Left lobe of liver (tissue), 2 donors: ENCODE data around the gene ZNF536. TPM values are rescaled to one million over a fixed set of nuclear protein-coding genes. Genes with fewer than 3 reads are reported as not detected.

Experiments used
- ATAC-seq: fragments of 200-7000 bp; cut with Tn5 transposase; one replicate; pipeline ENCODE4 v1.9.1; 2020; ENCODE audit warnings: mild to moderate bottlenecking, moderate library complexity
- DNase-seq: peaks from one replicate; pipeline ENCODE4 v3.0.0-alpha.2; 2020; ENCODE audit warnings: low spot score
- total RNA-seq: library from RNA; stranded (reverse); gene quantifications from one replicate; pipeline ENCODE4 v1.2.1, GENCODE V29; 2021
- donor health status: DM: no; HTN: no; CAD: no; lungs with moderate emphysema.
- donor health status: DM: no; HTN: yes; CAD: no.

The ZNF536 gene
- total RNA-seq, 1 donor from 2014 or later: not detected

DNA sequence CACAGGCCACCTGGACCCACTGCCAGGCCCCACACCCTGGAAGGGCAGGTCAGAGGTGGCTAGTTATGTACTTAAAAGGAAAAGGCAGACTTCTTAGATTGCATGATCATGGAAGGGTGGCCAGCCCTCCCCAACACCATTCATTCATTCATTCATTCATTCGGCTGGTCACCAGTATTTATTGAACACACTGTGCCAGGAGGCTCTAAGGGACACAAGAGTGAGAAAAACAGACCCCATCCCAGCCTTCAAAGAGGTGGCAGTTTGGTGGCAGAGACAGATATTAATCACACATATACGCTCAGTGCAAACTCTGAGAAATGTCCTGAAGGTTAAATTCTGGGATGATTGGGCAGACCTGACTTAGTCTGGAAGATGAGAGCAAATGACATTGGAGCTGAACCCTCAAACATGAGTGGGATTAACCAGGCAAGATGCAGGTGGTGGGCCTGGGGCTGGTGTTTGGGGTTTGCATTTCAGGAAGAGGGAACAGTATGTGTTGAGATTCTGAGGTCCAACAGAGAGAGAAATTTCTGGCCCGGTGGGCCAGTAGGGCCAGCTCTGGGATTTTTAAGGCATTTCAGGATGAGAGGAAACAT is 147.5 kb downstream of the ZNF536 start:
- DNase-seq (peak; percentile 12), ATAC-seq (no peak)

DNA sequence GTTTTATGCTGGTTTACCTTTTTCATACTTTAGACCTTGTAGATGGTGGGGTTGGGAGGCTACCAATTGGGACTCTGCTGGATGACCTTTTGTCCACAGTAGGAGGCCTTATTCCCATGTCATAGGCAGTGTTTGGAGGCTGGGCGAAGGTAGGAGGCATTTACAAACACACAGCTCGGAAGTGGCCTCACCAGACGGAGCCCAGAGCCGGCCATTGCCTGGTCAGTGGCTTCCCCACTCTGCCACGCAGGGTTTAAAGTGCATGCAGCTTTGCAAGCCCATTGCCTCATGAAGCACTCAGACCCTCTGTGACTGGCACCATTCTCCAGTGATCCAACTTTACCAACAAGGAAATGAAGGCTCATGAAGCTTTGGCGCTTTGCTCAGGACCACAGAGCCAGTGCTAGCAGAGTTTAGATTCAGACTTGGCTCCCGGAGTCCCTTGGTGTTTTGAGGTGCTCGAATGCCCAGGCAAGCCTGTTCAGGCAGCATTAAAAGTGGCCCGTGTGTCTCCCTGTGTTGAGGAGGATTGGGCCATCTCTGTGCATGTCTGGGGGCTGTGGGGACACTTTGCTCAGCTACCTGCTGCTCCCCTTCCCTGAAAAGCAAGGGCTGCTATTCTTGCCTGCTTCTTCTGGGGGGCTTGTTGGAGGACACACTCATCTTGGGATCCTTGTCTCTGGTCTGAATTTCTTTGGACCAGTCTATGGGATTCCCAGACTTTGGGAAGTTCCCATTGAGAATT is 148.7 kb downstream of the ZNF536 start:
- peak; percentile 31 for DNase-seq
- no peak for ATAC-seq

GRCh38 chr19:30521937-30522336 is 149.8 kb downstream of the ZNF536 start:
- no peak for ATAC-seq
- DNase-seq: peak; percentile 27

DNA sequence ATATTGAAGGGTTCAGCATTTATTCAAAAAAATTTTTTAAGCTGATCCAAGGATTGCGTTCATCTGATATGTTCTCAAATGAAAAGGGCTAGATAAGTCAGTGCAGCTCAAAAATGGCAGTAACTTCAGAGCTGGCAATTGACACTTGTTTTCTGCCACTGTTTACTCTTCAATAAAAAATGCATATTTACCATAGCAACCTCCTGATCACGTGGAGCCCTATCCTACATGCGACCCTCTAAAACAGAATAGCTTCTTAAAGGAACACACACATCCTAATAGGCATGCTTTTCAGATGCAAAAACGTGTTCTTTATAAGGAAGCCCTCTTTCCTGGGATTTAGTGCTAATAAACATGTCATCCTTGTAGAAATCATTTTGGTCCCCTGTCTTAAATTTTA is 150.2 kb downstream of the ZNF536 start:
- DNase-seq (no peak), ATAC-seq (no peak)

DNA sequence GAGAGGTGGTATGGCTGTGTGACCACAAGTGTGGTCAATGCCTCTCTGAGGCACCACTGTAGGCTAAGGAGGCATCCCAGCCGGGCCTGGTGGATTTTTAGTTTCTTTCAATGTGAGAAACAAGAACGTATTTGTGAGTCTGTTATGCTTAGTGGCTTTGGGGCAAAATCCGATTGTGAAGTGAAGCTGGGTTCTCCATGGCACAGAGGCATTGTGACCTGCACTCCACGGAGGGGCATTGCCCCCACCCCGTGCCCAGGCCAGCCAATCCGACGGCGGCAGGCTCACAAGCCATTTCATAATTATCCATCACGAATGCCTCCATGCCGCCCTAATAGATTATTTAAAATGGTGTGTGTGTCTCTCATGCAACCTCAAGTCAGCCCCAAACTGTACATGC is 151.6 kb downstream of the ZNF536 start:
- ATAC-seq: no peak
- DNase-seq: peak; percentile 16

- ATAC-seq: no peak
- no peak for DNase-seq
Measured at GRCh38 chr19:30525383-30525782, 153.2 kb downstream of the ZNF536 start.

- peak; percentile 0 for DNase-seq
- no peak for ATAC-seq
Measured at GRCh38 chr19:30528919-30529318, 156.7 kb downstream of the ZNF536 start.

DNA sequence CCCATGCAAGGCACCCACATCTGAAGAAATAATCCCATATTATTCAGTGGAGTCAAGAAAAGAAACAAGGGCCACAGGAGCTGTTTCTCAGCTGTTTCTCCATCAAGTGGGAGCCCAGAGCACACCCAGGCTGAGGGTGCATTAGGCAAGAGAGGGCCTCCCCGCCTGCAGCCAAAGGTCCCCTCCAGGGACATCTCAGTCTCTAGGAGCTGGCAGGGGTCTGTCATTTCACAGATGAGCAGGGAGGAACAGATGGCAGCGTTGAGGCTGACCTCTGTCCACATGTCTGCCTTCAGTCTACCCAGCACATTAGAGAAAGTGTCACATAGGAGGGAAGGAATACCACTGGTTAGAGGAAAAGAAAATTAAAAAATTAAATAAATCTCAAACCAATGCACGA is 157.7 kb downstream of the ZNF536 start:
- peak; percentile 14 for DNase-seq
- no peak for ATAC-seq

- no peak for ATAC-seq
- DNase-seq: no peak
Measured at GRCh38 chr19:30530751-30531150, 158.6 kb downstream of the ZNF536 start.

DNA sequence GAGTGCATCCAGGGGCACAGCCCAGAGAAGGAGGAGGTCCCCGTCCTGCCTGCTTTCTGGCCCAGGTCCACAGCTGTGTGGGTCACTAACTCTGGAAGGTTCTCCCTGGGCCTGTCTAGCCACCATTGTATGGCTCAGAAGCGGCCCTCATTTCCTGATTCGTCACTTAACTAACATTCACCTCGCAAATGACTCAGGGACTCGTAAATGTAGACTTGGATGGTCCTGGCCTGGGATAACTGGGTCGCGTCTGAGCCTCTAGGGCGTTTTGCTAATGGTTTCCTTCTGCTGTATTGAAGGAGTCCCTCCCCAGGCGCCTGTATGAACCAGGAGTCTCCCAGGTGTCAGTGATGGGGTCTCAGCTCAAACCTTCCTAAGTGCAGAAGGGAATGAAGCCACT is 162.8 kb downstream of the ZNF536 start:
- ATAC-seq (no peak), DNase-seq (no peak)

- DNase-seq (no peak), ATAC-seq (no peak)
Measured at GRCh38 chr19:30536975-30537374, 164.8 kb downstream of the ZNF536 start.

- ATAC-seq (no peak), DNase-seq (no peak)
Measured at GRCh38 chr19:30539315-30539714, 167.1 kb downstream of the ZNF536 start.

DNA sequence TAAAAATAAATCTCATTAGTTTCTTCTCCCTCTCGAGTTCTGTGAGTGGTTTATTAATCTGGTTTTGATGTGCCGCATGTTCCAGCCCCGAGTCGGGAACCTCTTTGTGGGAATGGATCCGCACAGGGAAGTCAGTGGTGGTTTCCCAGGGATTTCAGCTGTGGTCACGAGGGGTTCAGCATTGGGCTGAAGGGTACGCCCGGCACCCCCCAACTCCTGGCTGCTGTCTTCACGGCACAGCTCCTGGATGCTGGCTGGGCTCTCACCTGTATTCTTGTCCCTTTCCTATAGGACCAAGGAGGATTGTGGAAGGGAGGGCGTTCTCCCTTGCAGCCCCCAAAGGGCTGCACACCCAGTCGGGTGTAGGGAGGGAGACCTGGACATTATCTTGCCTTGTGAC is 167.8 kb downstream of the ZNF536 start:
- ATAC-seq (no peak), DNase-seq (no peak)

DNA sequence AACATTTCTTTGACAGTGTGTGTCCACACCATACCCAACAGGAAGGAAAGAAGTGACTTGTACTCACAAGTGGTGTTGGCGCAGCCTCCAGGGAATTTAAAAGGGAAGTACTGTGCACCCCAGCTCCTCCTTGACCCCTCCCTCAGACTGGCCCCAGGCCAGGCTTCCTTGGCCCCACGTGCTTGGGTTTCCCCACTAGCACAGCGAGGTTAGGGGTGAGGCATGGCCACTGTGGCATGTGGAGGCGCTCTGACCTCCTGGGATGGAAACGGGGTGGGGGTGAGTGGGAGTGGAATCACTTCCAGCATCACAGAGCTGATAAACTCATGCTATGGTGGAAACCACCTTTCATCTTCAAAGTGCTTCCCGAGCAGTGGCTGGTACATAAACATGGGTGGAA is 168.6 kb downstream of the ZNF536 start:
- no peak for DNase-seq
- ATAC-seq: no peak

- no peak for DNase-seq
- ATAC-seq: no peak
Measured at GRCh38 chr19:30541575-30541974, 169.4 kb downstream of the ZNF536 start.

GRCh38 chr19:30543243-30543945 is 171.2 kb downstream of the ZNF536 start:
- DNase-seq: no peak
- no peak for ATAC-seq

- ATAC-seq (no peak), DNase-seq (no peak)
Measured at GRCh38 chr19:30545752-30546151, 173.6 kb downstream of the ZNF536 start.

- ATAC-seq: no peak
- DNase-seq: no peak
Measured at GRCh38 chr19:30546332-30546731, 174.1 kb downstream of the ZNF536 start.

DNA sequence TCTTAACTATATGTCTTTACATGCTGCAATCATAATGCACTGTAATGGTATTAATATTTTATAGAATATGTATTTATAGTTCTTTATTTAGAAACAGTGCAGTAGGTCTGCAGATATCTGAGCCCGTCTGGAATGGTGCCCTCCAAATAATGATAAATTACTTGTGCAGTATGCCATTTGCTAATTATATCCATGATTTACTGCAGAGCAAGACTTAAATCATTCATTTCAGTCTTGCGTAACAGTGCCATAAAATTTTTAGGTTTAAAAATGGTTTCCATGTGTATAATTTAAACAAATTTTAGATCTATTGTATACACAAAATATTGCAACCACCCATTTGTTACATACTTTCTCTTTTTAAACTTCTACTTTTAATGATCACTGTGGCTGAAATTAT is 175.1 kb downstream of the ZNF536 start:
- DNase-seq (no peak), ATAC-seq (no peak)

- no peak for ATAC-seq
- no peak for DNase-seq
Measured at GRCh38 chr19:30549151-30549550, 177.0 kb downstream of the ZNF536 start.

GRCh38 chr19:30551271-30551670 is 179.1 kb downstream of the ZNF536 start:
- no peak for ATAC-seq
- DNase-seq: no peak

- ATAC-seq: no peak
- no peak for DNase-seq
Measured at GRCh38 chr19:30552593-30552992, 180.4 kb downstream of the ZNF536 start.
